ENCODE measurements around the gene LNX1.

The LNX1 gene

GRCh38 chr4:53591372-53591892 is at the start of gene LNX1:
Gene LNX1, minus strand, starts transcription at chr4:53591486. Its CDS starts 17,484 bp downstream, at chr4:53574002.
- no peak for DNase-seq

DNA sequence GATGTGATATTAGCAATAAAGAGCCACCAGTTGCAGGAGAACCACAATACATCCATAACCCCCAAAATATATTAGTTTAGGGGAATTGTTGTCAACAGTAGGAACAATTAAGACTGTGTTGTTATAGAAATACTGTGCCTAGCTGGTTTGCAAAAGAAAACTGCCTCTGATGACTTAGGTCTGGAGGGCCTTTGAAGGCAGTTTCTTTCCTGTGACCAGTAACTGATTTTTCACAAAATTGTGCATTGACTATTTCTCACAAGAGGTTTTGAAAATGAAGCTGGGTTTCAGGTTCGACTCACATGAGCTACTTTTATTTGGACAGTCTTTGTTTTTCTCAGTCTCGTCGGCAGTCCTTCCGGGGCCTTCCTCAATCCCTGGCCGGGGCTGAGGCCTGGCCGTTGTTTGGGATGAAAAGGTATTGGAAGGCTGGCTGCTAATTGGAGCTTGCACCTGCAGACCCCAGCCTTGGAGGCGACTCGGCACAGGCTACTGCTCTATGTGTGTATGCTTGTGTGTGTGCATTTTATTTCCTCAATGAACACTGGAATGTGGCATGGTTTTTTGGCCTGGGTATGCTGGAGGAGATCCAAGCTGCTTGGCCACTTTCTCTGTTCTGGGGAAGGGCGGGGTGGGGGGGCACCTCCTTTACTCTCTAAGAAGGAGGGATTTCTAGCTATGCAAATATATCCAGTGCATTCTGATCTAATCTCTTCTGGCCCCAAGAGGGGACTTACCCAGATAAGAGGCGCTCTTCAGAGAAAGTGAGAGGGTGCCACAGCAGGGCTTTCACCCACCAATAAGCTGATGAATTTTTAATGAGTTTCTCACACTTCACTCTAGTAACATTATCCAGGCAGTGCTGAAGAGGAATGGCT is 49.5 kb upstream of the LNX1 start:
- no peak for DNase-seq

GRCh38 chr4:53638919-53639318 is 47.6 kb upstream of the LNX1 start:
- no peak for DNase-seq

- DNase-seq, result no peak
Observed at GRCh38 chr4:53637348-53637747, 46.1 kb upstream of the LNX1 start.

DNA sequence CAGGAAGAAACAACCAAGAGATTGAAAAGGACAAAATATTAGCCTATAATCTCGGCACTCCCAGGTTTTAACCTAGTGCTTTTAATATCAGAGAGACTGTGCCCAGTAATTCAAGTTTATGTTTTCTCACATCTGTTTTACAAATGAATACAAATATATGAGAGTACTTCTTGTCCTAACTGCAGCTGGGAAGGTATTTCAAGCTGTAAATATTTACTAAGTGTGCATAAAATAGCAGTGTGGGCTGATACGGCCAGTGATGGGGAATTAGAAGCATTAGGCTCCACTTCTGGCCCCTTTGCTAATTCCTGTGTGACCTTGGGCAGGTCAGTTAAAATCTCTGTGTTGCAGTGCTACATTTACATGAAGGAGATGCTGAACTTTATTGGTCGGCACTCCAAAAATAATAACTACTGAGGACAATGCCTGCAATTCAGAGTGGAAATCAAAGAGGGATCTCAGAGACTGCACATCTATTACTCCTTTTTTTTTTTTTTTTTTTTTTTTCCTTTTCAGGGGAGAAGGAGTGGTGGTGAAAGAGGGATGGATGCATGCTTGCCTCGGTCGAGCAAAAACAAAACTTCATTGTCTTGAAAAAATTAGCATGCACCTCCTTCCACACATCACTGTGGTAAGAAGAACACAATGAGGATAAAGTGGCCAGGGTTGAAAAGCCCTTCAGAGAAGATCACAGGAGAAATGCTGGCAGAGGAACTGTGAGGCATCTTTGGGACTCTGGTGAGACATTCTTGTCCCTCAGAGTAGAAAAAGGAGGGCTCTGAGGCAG is 44.6 kb upstream of the LNX1 start:
- no peak for DNase-seq

DNA sequence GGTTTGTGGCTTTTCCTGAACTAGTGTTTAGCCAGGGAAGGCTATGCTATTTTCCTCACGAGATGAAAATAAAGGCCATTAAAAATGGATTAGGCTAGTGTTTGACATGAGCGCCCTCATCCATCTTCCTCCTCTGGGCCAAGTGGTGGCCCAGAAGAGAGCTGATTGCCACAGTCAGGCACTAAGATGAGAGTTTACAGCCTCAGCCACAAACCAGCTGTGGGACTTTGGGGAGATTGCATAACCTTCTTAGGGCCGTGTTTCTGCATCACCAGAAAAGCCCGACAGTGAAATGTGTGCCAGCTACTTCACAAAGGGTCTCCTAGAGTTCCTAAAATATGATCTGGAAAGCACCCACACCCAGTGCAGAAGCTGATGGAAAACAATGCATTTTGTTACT is 42.3 kb upstream of the LNX1 start:
- DNase-seq, result peak; percentile 48

DNA sequence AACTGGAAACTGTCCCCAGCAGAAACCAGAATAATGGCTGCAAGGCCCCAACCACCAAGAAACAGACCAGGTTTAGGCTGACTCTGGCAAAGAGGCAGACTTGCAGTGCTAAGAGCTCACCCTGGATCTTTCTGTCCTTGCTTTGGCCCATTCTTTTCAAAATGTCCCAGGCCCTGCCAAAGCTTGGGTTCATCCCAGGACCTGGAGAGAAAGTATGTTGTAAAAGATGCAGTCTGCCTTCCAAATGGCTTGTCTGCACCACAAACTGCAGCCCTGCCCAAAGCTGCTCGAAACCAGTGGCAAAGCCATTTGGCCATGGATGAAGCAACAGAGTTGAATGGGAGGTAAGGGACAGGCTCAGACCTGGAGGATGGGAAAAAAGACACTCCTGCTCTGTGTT is 38.0 kb upstream of the LNX1 start:
- DNase-seq, result no peak

GRCh38 chr4:53626491-53626890 is 35.2 kb upstream of the LNX1 start:
- peak; percentile 46 for DNase-seq

DNA sequence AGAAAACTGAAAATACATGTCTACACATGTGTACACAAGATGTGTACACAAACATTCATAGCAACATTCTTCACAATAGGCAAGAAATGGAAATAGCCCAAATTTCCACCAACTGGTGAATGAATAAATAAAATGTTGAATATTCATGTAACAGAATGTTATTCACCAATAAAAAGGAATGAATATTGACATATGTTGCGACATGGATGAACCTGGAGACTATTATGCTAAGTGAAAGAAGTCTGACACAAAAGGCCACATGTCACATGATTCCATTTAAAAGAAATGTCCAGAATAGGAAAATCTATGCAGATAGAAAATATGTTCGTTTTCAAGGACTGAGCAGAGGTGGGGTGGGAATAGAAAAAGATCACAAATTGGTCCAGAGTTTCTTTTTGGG is 34.6 kb upstream of the LNX1 start:
- DNase-seq, result no peak

- DNase-seq, result peak; percentile 76
Observed at GRCh38 chr4:53622739-53623151, 31.5 kb upstream of the LNX1 start.

- DNase-seq, result no peak
Observed at GRCh38 chr4:53620956-53621355, 29.7 kb upstream of the LNX1 start.

DNA sequence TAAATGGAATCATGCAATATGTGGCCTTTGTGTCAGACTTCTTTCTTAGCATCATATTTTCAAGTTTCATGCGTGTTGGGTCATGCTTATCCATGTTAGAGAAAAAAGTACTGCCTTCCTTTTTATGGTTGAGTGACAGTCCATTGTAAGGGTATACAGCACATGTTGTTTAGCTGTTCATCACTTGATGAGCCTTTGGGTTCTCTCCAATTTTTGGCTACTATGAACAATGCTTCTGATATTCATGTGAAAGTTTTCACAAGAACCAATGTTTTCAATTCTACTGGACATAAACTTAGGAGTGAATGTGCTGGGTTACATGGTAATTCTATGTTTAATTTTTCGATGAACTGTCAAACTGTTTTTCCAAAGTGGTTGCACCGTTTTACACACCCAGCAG is 28.1 kb upstream of the LNX1 start:
- no peak for DNase-seq

DNA sequence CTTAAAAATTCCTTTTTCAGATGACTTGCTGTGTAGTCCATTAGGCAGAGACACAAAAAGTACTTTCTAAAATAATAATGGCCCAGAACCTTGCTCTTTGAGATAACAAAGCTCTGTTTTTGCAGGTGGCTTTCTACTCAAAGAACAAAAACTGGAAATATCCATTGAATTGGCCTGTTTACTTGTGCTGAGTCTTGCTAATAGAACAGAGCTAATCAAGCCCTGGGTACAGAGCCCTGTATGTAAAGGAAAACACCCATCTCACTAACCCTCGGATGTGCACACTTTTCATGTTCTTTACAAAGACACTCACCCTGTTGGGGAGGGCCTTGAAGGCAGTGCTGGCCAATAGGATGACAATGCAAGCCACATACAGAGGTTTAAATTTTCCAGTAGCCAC is 27.0 kb upstream of the LNX1 start:
- no peak for DNase-seq

GRCh38 chr4:53617101-53617680 is 25.9 kb upstream of the LNX1 start:
- no peak for DNase-seq

- no peak for DNase-seq
Observed at GRCh38 chr4:53616219-53616618, 24.9 kb upstream of the LNX1 start.

GRCh38 chr4:53614591-53614990 is 23.3 kb upstream of the LNX1 start:
- DNase-seq, result no peak

DNA sequence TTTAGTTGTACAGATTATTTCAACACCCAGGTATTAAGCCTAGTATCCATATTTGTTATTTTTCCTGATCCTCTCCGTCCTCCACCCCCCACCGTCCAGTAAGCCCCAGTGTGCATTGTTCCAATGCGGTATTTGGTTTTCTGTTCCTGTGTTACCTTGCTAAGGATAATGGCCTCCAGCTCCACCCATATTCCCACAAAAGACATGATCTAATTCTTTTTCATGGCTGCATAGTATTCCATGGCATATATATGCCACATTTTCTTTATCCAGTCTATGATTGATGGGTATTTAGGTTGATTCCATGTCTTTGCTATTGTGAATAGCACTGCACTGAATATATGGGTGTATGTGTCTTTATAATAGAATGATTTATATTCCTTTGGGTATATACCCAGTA is 22.1 kb upstream of the LNX1 start:
- no peak for DNase-seq

GRCh38 chr4:53608649-53609048 is 17.4 kb upstream of the LNX1 start:
- no peak for DNase-seq

GRCh38 chr4:53608242-53608641 is 17.0 kb upstream of the LNX1 start:
- DNase-seq, result no peak

DNA sequence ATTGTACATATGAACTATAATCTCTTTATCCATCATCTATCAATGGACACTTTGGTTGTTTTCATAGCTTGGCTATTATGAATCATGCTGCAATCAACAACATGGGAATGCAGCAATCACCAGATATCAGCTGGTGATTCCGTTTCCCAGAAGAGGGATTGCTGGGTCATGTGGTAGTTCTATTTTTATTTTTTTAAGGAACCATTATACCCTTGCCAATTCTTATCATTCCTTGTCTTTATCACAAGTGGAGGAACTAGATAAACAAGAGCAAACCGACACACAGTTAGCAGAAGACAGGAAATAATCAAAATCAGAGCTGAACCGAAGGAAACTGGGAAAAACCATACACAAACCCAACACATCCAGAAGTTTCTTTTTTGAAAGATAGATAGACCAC is 14.5 kb upstream of the LNX1 start:
- DNase-seq, result no peak

GRCh38 chr4:53602390-53602789 is 11.1 kb upstream of the LNX1 start:
- no peak for DNase-seq

- DNase-seq, result no peak
Observed at GRCh38 chr4:53601251-53601764, 10.0 kb upstream of the LNX1 start.

GRCh38 chr4:53599632-53600031 is 8.3 kb upstream of the LNX1 start:
- DNase-seq, result no peak
